ENCODE measurements around the gene CLDND2.

GRCh38 chr19:51333836-51334460, 34.9 kb downstream of the CLDND2 start:
- TF ChIP-seq CTCF (IDR thresholded peaks at IDR 0.05) (no peak), POLR2A (IDR thresholded peaks at IDR 0.05) (no peak), POLR2AphosphoS5 (IDR thresholded peaks at IDR 0.05) (no peak), EP300 (IDR thresholded peaks at IDR 0.05; ENCODE audit: low read depth) (no peak)

All from transverse colon (tissue), 4 donors.